MCF 10A (cell line): ENCODE data around the gene ARHGAP15. TPM values are rescaled to one million over a fixed set of nuclear protein-coding genes. Genes with fewer than 3 reads are reported as not detected.

Experiments used
- BruUV-seq: library from RNA; stranded (reverse); fragments of 400-500 nt; replicated peaks from 2 replicates; lab custom pipeline; 2021; lab: Mats Ljungman, UMichigan
- CTCF ChIA-PET: fragments of 300-600 bp; sonication (Branson Sonifier 250); formaldehyde crosslinking; extraction: SDS; loops from one replicate; lab custom pipeline; 2021; ENCODE audit warnings: antibody characterized with exemption, inconsistent platforms; lab: Yijun Ruan, JAX
- POLR2A ChIA-PET: fragments of 300-600, 350-650 bp; sonication (Branson Sonifier 250); formaldehyde crosslinking; extraction: SDS; loops from one replicate; lab custom pipeline; 2020; ENCODE audit warnings: antibody characterized with exemption, inconsistent platforms; lab: Yijun Ruan, JAX
- DNase-seq: peaks from one replicate; pipeline ENCODE4 v3.0.0-alpha.2; 2018; ENCODE audit not compliant: unreplicated experiment
- H3K27ac Mint-ChIP-seq: one replicate; pipeline ENCODE4 v1.8.0; 2022; ENCODE audit warnings: mild to moderate bottlenecking, low read depth, mixed read lengths; ENCODE audit not compliant: unreplicated experiment
- H3K27me3 Mint-ChIP-seq: one replicate; pipeline ENCODE4 v1.8.0; 2022; ENCODE audit warnings: mixed read lengths; ENCODE audit not compliant: insufficient read depth, unreplicated experiment
- H3K36me3 Mint-ChIP-seq: one replicate; pipeline ENCODE4 v1.8.0; 2022; ENCODE audit warnings: mild to moderate bottlenecking, moderate library complexity, mixed read lengths; ENCODE audit not compliant: insufficient read depth, unreplicated experiment
- H3K4me1 Mint-ChIP-seq: one replicate; pipeline ENCODE4 v1.8.0; 2022; ENCODE audit warnings: mixed read lengths; ENCODE audit not compliant: insufficient read depth, unreplicated experiment
- H3K4me3 Mint-ChIP-seq: one replicate; pipeline ENCODE4 v1.8.0; 2022; ENCODE audit warnings: mild to moderate bottlenecking, moderate library complexity, mixed read lengths; ENCODE audit not compliant: unreplicated experiment
- H3K9me3 Mint-ChIP-seq: one replicate; pipeline ENCODE4 v1.8.0; 2022; ENCODE audit warnings: mixed read lengths; ENCODE audit not compliant: unreplicated experiment
- CTCF ChIP-seq: fragments of 200-600 bp; IDR thresholded peaks from one replicate; pipeline ENCODE4 v1.8.0; 2022; ENCODE audit warnings: antibody characterized with exemption, mild to moderate bottlenecking; ENCODE audit not compliant: unreplicated experiment
- intact Hi-C: fragments of 100-400 bp; cut with micrococcal nuclease; formaldehyde crosslinking; loops from 2 replicates; pipeline ENCODE4 v1.14.1; 2022
- total RNA-seq: library from RNA; stranded (reverse); gene quantifications from 2 replicates; pipeline ENCODE4 v1.2.3, GENCODE V29; 2022

Gene ARHGAP15
- total RNA-seq, 1 experiment from 2014 or later = not detected

GRCh38 chr2:143754742-143755141, 625.5 kb downstream of the ARHGAP15 start:
- no peaks in the 10 kb centered on the region for H3K36me3 Mint-ChIP-seq
- CTCF ChIA-PET = no interaction called here
- H3K27me3 Mint-ChIP-seq = no peaks in the 10 kb centered on the region
- no peak for DNase-seq
- peaks cover 5% of the 10 kb centered on the region for H3K4me1 Mint-ChIP-seq
- H3K27ac Mint-ChIP-seq = no peak overlapping the region
- intact Hi-C loops = no loop called here
- H3K9me3 Mint-ChIP-seq = no peaks in the 10 kb centered on the region
- BruUV-seq = no TSS peak
- POLR2A ChIA-PET = no interaction called here
- no peak for TF ChIP-seq CTCF
- H3K4me3 Mint-ChIP-seq = no peak overlapping the region

GRCh38 chr2:143758629-143759330, 629.6 kb downstream of the ARHGAP15 start:
- intact Hi-C loops = no loop called here
- no TSS peak for BruUV-seq
- ChIA-PET CTCF (no interaction called here), POLR2A (no interaction called here)
- Mint-ChIP-seq H3K36me3 (no peaks in the 10 kb centered on the region), H3K27ac (no peak overlapping the region), H3K9me3 (no peaks in the 10 kb centered on the region), H3K4me3 (no peak overlapping the region), H3K4me1 (peaks cover 6% of the 10 kb centered on the region), H3K27me3 (no peaks in the 10 kb centered on the region)
- TF ChIP-seq CTCF = no peak
- DNase-seq = no peak

- H3K36me3 Mint-ChIP-seq = no peaks in the 10 kb centered on the region
- BruUV-seq = no TSS peak
- no peak overlapping the region for H3K27ac Mint-ChIP-seq
- CTCF ChIA-PET = no interaction called here
- TF ChIP-seq CTCF = no peak
- POLR2A ChIA-PET = interaction anchor here (0.7 kb wide), 1 partner anchor 1953 kb away, joined by 3 read pairs; no protein-coding TSS in a partner anchor
- peaks cover 6% of the 10 kb centered on the region for H3K4me1 Mint-ChIP-seq
- no peak overlapping the region for H3K4me3 Mint-ChIP-seq
- no peaks in the 10 kb centered on the region for H3K27me3 Mint-ChIP-seq
- intact Hi-C loops = no loop called here
- no peaks in the 10 kb centered on the region for H3K9me3 Mint-ChIP-seq
- peak; percentile 4 for DNase-seq
Observed at GRCh38 chr2:143759455-143759854, 630.2 kb downstream of the ARHGAP15 start.

- Mint-ChIP-seq H3K4me3 (no peak overlapping the region), H3K4me1 (peaks cover 6% of the 10 kb centered on the region), H3K27me3 (no peaks in the 10 kb centered on the region), H3K9me3 (no peaks in the 10 kb centered on the region), H3K27ac (no peak overlapping the region), H3K36me3 (no peaks in the 10 kb centered on the region)
- intact Hi-C loops = no loop called here
- ChIA-PET CTCF (interaction anchor here (0.6 kb wide), 2 partner anchors 30 to 188 kb away, joined by 3 to 5 read pairs; no protein-coding TSS in a partner anchor), POLR2A (interaction anchor here (0.7 kb wide), 1 partner anchor 146 kb away, joined by 3 read pairs; no protein-coding TSS in a partner anchor)
- DNase-seq = no peak
- no TSS peak for BruUV-seq
- TF ChIP-seq CTCF = no peak
Observed at GRCh38 chr2:143762176-143762928, 633.1 kb downstream of the ARHGAP15 start.
